Stimulated activated CD4-positive, alpha-beta T cell treated with anti-CD3 and anti-CD28 coated beads, Interleukin-2, amount 100 ng/mL, for 48 hours (primary cell): ENCODE measurements around the gene FNIP2.

Source experiments
- DNase-seq, 2 donors: peaks; one replicate each; pipeline ENCODE4 v3.0.0-alpha.2; 2020

Gene FNIP2

GRCh38 chr4:158841540-158841939, 72.7 kb downstream of the FNIP2 start:
- DNase-seq, result no peak

- DNase-seq, result no peak
These were observed 76.7 kb downstream of the FNIP2 start for GRCh38 chr4:158845311-158846041.

DNA sequence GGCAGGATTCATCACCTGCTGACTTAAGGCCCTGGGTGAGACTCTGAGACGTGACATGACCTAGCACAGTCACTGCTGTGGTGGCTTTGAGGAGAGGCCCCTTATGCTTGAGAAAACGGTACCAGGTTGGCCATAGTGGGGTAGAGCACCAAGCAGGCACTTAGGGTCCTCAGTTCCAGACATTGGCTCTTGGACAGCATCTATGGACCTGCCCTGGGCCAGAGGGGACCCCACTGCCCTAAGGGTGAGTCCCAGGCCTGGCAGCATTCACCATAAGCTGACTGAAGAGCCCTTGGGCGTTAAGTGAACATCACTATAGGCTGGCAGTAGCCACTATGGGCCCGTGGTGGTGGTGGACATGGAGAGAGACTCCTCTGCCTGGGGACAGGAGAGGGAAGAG, 78.7 kb downstream of the FNIP2 start:
- no peak for DNase-seq

DNA sequence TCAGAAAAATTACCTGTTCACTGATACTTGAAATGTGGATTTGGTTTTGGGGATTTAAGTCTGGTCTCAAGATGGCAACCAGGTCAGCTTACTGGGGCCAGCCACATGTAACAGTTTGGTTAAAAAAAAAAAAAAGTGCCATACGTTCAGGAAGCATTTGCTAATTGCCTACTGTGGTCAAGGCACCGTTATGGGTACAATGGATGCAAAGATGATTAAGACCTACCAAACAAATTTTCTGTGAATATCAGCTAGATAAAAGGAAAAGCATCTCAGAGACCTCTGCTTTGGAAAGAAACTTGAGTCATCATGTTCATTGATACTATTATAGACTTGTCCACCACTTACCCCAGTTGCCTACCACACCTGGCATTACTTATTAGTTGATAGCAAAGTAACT, 80.9 kb downstream of the FNIP2 start:
- no peak for DNase-seq

- DNase-seq, result no peak
These were observed 81.5 kb downstream of the FNIP2 start for GRCh38 chr4:158850371-158850770.

- DNase-seq, result no peak
These were observed 82.2 kb downstream of the FNIP2 start for GRCh38 chr4:158850800-158851644.

DNA sequence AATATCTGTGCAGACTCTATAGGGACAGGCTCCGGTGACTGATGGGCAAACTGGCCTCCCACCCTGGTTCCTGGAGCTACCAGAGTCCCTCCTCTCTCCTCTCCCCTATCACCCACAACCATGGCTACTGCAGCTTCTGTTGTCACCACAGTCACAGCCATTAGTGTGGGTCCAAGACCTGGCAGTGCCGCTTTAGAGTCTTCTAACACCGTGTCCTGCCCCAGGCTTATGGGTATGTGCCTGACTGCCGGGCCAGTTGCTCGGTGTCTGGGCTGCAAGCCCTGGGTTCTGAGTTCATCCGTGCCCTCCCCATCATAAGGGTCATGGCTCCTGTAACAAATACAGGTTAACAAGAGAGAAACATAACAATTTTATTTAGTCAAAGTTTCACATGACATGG, 85.4 kb downstream of the FNIP2 start:
- no peak for DNase-seq

- no peak for DNase-seq
These were observed 88.0 kb downstream of the FNIP2 start for GRCh38 chr4:158856852-158857251.

- DNase-seq, result no peak
These were observed 89.1 kb downstream of the FNIP2 start for GRCh38 chr4:158857951-158858350.

DNA sequence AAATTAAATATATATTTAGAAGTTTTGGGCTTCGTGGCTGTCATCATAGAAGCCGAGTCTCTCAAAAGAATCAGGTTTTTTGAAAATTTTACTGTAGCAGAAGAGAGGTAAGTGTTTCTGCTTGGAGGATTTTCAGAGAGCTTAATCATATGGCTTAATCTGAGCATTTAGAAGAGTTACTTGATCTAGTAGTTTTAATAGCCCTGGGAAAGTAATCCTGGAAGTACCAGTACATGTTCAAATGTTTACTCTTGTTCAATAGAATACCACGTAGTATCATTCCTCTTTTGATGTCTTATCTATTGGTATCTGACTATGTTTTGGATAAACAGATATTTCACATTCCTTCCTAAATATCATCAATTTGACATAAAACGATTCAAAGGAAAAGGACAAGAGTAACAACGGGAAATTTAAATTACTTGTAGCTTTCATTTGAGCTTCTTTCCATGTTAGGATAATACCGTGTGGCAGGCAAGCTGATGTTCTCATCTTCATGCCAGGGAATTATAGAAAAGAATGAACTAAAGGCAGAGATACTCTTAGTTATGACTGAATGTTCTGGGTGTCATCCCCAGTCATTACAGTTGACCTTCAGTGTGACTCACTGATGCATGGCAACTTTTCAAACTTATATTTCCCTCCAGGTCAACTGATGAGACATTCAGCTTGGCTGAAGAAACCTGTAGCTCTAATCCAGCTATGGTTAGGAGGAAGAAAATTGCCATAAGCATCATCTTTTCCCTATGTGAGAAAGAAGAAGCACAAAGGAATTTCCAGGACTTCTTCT, 89.8 kb downstream of the FNIP2 start:
- DNase-seq, result no peak

DNA sequence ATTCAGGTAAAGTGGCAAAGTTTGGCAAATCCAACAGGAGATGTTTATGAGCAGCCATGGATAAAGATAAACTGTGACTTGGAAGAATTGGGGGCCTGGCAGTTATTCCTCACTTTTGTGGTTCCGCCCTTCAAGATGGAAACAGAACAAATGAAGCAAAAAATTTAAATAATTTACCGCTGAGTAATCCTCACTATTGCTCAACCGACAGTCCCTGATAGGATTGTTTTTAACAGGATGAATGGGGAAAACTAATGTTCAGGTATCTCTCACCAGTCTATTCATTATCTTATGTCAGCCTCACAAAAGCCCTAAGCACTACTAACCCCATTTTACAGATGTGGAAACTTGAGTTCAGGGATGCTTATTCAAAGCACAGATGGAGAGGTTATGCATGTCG, 90.8 kb downstream of the FNIP2 start:
- DNase-seq, result no peak

DNA sequence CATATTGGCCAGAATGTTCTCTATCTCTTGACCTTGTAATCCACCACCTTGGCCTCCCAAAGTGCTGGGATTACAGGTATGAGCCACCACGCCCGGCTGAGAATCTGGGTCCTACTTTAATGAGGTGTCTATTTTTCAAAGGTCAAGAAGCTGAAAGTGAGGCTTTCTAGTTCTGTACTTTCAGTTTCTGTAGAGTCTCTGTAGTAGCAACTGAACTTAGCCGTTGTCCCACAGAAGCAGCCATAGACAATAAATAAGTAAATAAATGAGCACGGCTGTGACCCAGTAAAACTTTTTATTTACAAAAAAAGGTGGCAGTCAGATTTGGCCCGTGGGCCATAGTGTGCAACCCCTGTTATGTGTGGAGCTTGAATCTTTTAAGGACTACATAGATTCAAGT, 92.0 kb downstream of the FNIP2 start:
- no peak for DNase-seq

GRCh38 chr4:158861281-158861680, 92.5 kb downstream of the FNIP2 start:
- no peak for DNase-seq

DNA sequence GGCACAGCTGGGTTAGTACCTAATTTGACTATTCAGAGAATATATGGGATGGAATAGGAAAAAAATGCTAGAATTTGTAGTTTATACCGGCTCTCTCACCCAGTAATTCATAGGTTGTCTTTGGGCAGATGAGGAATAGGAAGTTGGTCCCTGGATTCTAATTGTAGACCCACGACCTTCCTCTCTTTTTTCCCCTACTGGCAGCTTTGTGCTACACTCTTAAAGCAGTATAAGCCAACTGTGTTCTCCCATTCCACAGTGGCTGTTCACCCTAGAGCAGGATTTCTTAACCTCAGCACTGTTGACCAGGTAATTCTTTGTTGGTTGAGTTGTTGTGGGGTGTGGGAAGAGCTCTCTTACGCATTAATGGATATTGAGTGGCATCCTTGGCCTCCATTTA, 92.9 kb downstream of the FNIP2 start:
- no peak for DNase-seq

- DNase-seq, result no peak
These were observed 94.5 kb downstream of the FNIP2 start for GRCh38 chr4:158863296-158863695.

DNA sequence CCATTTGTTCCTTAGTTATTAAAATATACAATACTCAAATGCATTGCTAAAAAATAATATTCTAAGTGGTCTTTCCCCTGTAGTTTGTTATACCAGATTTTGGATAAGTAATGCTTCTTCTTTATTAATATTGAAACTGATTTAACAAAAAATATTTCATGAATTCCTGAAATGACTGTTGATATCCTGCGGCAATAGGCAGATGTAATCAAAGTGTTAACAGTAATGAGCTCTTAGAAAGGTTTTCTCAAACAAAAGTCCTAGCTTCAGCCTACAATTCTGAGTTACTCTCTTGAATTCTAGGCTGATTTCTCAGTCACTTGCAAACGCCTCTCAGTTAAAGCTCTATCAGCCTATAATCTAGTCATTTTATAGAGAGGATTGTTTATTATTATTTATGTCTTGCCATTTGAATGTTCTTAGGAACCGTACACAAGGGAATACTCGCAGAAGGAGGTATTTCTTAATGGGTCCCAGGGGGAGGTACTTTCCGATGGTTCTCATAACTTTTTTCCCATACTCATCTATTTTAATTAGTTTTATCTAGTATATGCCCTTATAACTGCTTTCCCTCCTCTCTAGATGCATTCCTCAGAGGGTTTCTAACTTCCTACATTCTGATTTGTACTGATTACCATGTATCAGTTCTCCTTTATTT, 96.8 kb downstream of the FNIP2 start:
- no peak for DNase-seq

DNA sequence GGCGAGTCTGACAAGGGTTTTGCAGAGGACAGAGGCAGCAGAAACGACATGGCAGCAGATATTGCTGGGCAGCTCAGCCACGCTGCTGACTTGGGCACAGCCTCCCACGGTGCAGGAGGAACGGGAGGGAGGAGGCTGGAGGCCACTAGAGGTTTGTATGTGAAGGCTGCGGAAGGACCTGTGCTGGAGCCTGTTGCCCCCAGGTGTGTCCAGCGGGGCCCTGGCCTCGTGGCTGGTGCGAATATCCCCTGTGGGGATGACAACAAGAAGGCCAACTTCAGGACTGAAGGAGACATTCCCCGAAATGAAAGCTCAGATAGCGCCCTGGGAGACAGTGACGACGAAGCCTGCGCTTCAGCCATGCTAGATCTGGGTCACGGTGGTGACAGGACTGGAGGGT, 100.2 kb downstream of the FNIP2 start:
- DNase-seq, result no peak

DNA sequence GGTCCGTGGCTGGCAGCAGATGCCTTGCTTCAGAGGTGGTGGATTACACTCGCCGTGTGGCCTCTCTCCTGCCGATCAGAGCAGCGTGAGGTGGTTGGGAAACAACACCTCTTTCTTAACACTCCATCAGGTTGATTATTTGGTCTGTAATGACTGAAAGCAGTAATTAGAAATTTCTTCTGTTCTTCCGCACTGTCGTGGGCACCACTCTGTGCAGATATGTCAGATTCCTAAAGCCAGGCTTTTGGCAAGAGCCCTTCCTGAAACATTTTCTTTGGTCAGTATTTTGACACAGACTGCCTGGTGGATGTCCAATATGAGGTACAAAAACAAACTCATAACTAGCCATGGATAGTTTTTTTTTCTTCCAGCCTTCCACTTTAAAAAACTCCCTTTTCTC, 100.9 kb downstream of the FNIP2 start:
- no peak for DNase-seq

DNA sequence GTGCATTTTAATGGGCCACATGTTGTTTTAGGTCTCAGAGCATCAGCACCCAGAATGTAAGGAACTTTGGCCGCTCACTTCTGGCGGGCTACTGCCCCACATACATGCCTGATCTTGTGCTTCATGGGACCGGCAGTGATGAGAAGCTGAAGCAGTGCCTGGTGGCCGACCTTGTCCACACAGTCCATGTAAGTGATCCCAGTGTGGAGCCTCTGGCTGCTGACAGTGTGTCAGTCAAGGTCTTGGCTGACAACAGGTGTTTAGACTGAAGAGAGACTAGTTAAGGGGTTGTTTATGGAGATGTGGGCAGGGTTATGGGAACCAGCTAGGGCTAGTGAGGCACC, 101.4 kb downstream of the FNIP2 start:
- DNase-seq, result no peak

DNA sequence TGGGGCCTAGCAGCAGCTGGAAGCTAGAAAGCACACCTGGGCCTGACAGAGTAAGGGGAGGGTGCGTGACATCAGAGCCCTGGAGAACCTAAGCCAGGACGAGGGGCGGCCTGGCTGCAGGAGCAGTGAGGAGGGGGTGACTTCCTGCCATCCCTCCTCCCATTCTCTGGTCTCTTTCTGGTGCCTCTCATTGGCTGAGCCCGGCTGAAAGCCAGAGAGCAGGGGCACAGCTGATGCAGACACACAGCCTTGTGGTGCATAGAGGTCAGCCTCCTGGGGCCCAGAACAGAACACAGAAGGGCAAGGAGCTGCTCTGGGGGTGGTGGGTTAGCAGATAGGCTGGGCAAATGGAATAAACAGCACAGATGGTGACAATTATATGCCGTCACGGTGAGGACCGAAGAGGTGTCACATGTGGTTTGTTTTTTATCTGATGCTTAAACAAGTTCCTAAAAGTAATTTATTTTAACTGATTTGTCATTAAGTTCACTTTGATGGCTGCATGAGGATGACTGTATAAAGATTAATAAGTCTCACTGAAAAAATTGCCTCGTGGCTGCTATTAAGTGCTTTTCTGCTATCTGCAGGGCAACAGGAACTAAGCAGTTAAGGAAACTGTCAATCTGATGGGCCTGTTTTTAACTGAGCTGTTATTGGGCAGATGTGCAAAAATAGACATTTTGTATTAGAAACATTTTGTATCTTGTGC, 102.0 kb downstream of the FNIP2 start:
- DNase-seq, result no peak

- no peak for DNase-seq
These were observed 102.5 kb downstream of the FNIP2 start for GRCh38 chr4:158871335-158871724.

DNA sequence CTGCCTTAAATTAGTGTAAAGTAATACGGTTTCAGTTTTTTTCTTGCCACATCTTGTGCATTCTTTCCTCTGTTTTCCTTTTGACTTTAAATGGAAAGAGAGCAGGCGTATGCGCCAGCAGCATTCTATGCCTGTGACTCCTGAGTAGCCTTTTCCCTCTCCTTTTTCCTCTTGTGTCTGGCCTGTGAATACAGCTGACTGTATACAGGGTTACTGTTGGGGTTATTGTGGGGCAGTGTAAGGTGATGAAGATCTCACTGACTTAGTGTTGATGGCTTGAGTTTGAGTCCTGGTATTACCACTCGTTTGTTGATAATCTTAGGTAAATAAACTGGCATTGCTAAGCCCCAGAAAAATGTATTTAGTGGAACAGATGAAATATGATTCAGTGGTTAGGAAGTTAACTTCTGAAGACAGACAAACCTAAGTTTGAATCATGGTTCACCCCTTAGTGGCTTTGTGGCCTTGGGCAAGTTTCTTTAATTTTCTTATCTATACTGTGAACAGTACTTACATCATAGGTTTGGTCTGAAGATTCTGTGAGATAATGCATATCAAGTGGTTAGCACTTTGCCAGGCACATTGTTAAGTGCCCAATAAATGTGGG, 105.1 kb downstream of the FNIP2 start:
- no peak for DNase-seq
